ENCODE data around the gene KRTAP10-2. TPM values are rescaled to one million over a fixed set of nuclear protein-coding genes. Genes with fewer than 3 reads are reported as not detected.

Gene KRTAP10-2
- total RNA-seq, 1 experiment from 2014 or later: not detected

DNA sequence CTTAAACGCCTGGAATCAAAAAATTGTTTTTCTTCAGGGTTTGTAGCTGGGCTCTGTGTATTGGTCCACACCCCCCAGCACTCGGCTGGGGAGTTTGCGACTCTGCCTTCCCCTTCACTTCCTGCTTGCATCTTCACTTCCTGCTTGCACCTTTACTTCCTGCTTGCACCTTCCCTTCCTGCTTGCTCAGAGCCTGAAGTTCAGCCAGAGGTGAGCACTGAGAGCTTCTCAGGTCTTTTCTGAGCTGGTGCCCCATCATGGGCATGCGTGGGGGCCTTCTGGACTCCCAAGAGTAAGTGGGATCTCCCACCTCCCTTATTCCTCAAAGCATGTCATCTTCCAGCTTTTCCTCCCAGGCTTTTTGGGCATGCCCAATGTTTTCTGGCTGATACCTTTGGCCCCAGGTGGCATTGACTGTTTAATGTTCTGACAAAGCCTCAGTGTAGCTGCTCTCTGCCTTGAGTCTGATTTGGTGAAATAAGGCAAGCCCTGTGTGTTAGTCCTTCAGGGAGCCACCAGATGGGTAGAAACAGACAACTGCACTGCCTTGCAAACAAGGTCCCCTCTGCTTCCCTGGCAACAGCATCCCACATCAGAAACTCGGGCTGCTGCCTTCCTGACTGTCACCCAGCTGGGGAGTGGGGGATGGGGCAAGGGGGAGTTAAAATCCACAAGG, 3.5 kb downstream of the KRTAP10-2 start:
- Histone ChIP-seq H3K79me2 (ENCODE audit: insufficient read depth, low read length) (no peaks in the 10 kb centered on the region), H3T11ph (ENCODE audit: low read length) (peak overlapping the region; percentile 72), H3K27ac (ENCODE audit: insufficient read length, low read depth, low read length) (no peak overlapping the region), H3K56ac (ENCODE audit: insufficient read length, low read depth, low read length) (no peak overlapping the region), H2BK20ac (ENCODE audit: low read depth, low read length, poor library complexity, severe bottlenecking) (peak overlapping the region; percentile 91), H4K20me1 (ENCODE audit: control insufficient read depth, insufficient read depth, insufficient read length) (no peaks in the 10 kb centered on the region), H3K9ac (ENCODE audit: extremely low read depth, insufficient read length, low read length) (no peak overlapping the region), H3K4ac (ENCODE audit: low read depth, low read length) (no peak overlapping the region; the same call in 1 of the 2 replicates), H2AK5ac (ENCODE audit: insufficient read length, low read length) (no peak overlapping the region), H4K8ac (replicated peaks; ENCODE audit: insufficient read length, low read depth, low read length) (no peak overlapping the region), H3K23ac (ENCODE audit: insufficient read length, low read depth, low read length) (no peak overlapping the region), H3K27me3 (ENCODE audit: insufficient read depth, low read length) (no peaks in the 10 kb centered on the region), H3K18ac (ENCODE audit: insufficient read length, low read depth, low read length) (peak overlapping the region; percentile 83), H2AFZ (ENCODE audit: low read length) (no peak overlapping the region), H3K23me2 (ENCODE audit: insufficient read length, low read depth, low read length, poor library complexity, severe bottlenecking) (no peaks in the 10 kb centered on the region), H3K4me1 (ENCODE audit: insufficient read depth, low read length) (peaks cover 6% of the 10 kb centered on the region; the same call in 1 of the 2 replicates), H2BK5ac (ENCODE audit: insufficient read length, low read length) (no peak overlapping the region), H2BK15ac (ENCODE audit: low read depth, low read length) (no peak overlapping the region; the same call in 1 of the 2 replicates), H3K4me2 (ENCODE audit: insufficient read depth, insufficient read length, low read length) (no peak overlapping the region), H3K9me3 (ENCODE audit: control insufficient read depth, low read depth, low read length) (no peaks in the 10 kb centered on the region), H2BK120ac (ENCODE audit: low read depth, low read length, poor library complexity, severe bottlenecking) (peak overlapping the region; percentile 83), H4K5ac (ENCODE audit: insufficient read length, low read depth, low read length) (no peak overlapping the region), H2BK12ac (ENCODE audit: insufficient read length, low read depth, low read length) (no peak overlapping the region), H3K79me1 (ENCODE audit: insufficient read depth, low read depth, low read length, poor library complexity, severe bottlenecking) (no peaks in the 10 kb centered on the region), H4K91ac (ENCODE audit: insufficient read length, low read depth, low read length) (no peak overlapping the region), H3K14ac (ENCODE audit: insufficient read depth, low read length) (peak overlapping the region; percentile 11; the same call in 1 of the 2 replicates)
- no peaks in the 10 kb centered on the region; the same call in 1 of the 2 replicates for H3K27me3 Mint-ChIP-seq (ENCODE audit: low read depth)
- H3K36me3 Mint-ChIP-seq (ENCODE audit: insufficient read depth in 1 of 3, low read depth in 3 of 3): peaks cover 0 to 19% (median 9%) of the 10 kb centered on the region in 3 experiments; a peak in 3 of 7 replicates
- TF ChIP-seq, protein P1, sequence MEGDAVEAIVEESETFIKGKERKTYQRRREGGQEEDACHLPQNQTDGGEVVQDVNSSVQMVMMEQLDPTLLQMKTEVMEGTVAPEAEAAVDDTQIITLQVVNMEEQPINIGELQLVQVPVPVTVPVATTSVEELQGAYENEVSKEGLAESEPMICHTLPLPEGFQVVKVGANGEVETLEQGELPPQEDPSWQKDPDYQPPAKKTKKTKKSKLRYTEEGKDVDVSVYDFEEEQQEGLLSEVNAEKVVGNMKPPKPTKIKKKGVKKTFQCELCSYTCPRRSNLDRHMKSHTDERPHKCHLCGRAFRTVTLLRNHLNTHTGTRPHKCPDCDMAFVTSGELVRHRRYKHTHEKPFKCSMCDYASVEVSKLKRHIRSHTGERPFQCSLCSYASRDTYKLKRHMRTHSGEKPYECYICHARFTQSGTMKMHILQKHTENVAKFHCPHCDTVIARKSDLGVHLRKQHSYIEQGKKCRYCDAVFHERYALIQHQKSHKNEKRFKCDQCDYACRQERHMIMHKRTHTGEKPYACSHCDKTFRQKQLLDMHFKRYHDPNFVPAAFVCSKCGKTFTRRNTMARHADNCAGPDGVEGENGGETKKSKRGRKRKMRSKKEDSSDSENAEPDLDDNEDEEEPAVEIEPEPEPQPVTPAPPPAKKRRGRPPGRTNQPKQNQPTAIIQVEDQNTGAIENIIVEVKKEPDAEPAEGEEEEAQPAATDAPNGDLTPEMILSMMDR (conservative IDR thresholded peaks at IDR 0.05): no peak
- peak overlapping the region in 1 of 3 experiments; percentile 78; a peak in 3 of 7 replicates for H3K27ac Mint-ChIP-seq
- peaks cover 10 to 20% of the 10 kb centered on the region in 2 experiments; a peak in 4 of 5 replicates for H3K9me3 Mint-ChIP-seq
- H3K4me1 Mint-ChIP-seq: peaks cover 41 to 50% of the 10 kb centered on the region in 2 experiments
- no CpG with 5 or more reads among the region's 5 CpGs for WGBS (ENCODE audit: extremely low coverage, insufficient read length, low lambda C conversion rate)
- no peak for DNase-seq
- H3K4me3 Mint-ChIP-seq: no peak overlapping the region; a peak in 1 of 5 replicates
